Right renal pelvis (tissue), 4 donors: Measurements from ENCODE around the gene HAAO. TPM values are rescaled to one million over a fixed set of nuclear protein-coding genes. Genes with fewer than 3 reads are reported as not detected.

ENCODE experiments used
- DNase-seq, 4 donors: peaks; one replicate each; pipeline ENCODE4 v3.0.0-alpha.2; 2013; ENCODE audit warnings: low read depth in 4 of 4, low spot score in 3 of 4, missing footprints in 1 of 4
- polyA plus RNA-seq, 4 donors: library from polyadenylated mRNA; unstranded; fragments of 120-200 nt; gene quantifications; one replicate each; pipeline ENCODE4 v1.2.1, GENCODE V29; 2013; ENCODE audit not compliant: insufficient read length in 4 of 4

The HAAO gene
- polyA plus RNA-seq, 4 donors, result 37.2 to 44.5 (median 38.9) TPM

- DNase-seq, result peak in 1 of 4 donors; percentile 11
Measured at GRCh38 chr2:42770288-42771131, 21.9 kb downstream of the HAAO start.

GRCh38 chr2:42769583-42770287 is 22.6 kb downstream of the HAAO start:
- no peak for DNase-seq

- no peak for DNase-seq
Measured at GRCh38 chr2:42768706-42769256, 23.6 kb downstream of the HAAO start.

- no peak for DNase-seq
Measured at GRCh38 chr2:42767899-42768705, 24.3 kb downstream of the HAAO start.

GRCh38 chr2:42767080-42767898 is 25.1 kb downstream of the HAAO start:
- DNase-seq, result no peak

GRCh38 chr2:42765686-42766085 is 26.7 kb downstream of the HAAO start:
- no peak for DNase-seq

GRCh38 chr2:42764901-42765300 is 27.5 kb downstream of the HAAO start:
- DNase-seq, result no peak

GRCh38 chr2:42764096-42764495 is 28.3 kb downstream of the HAAO start, which contains the start of gene OXER1:
OXER1 (minus strand) TSS chr2:42764135; CDS start chr2:42764062, 73 bp downstream.
- no peak for DNase-seq

GRCh38 chr2:42762823-42763804 is 29.3 kb downstream of the HAAO start:
- DNase-seq, result no peak

GRCh38 chr2:42762155-42762554 is 30.2 kb downstream of the HAAO start:
- DNase-seq, result no peak

GRCh38 chr2:42761554-42761953 is 30.8 kb downstream of the HAAO start:
- DNase-seq, result no peak

GRCh38 chr2:42758751-42759150 is 33.6 kb downstream of the HAAO start:
- no peak for DNase-seq

- DNase-seq, result no peak
Measured at GRCh38 chr2:42757981-42758740, 34.2 kb downstream of the HAAO start.

GRCh38 chr2:42756966-42757513 is 35.3 kb downstream of the HAAO start:
- no peak for DNase-seq

- DNase-seq, result no peak
Measured at GRCh38 chr2:42756150-42756775, 36.1 kb downstream of the HAAO start.

- no peak for DNase-seq
Measured at GRCh38 chr2:42755191-42755880, 37.0 kb downstream of the HAAO start.

GRCh38 chr2:42754776-42755140 is 37.6 kb downstream of the HAAO start:
- DNase-seq, result no peak
